H1 (cell line): ENCODE results near the gene DICER1. TPM values are rescaled to one million over a fixed set of nuclear protein-coding genes. Genes with fewer than 3 reads are reported as not detected.

Experiments
- CTCF ChIA-PET: fragments of 300-600 bp; sonication (Branson Sonifier 250); formaldehyde crosslinking; loops from one replicate; lab custom pipeline; 2021; ENCODE audit not compliant: partially characterized antibody; lab: Charles Lee
- POLR2A ChIA-PET: fragments of 300-600 bp; sonication (Branson Sonifier 250); formaldehyde crosslinking; loops from one replicate; lab custom pipeline; 2021; ENCODE audit warnings: inconsistent platforms; ENCODE audit not compliant: partially characterized antibody; lab: Charles Lee
- DNase-seq, 2 experiments: peaks; one replicate each; pipeline versions ENCODE4 v3.0.0 to v3.0.0-alpha.2; 2010 to 2022; ENCODE audit warnings: low spot score in 2 of 2, low read depth in 1 of 2, mixed read lengths in 1 of 2
- FAIRE-seq: peaks from 2 replicates; lab custom pipeline; 2011; peaks lifted over from hg19 to GRCh38; lab: Jason Lieb, UNC
- H2AFZ ChIP-seq: 2 replicates; pipeline ENCODE4 v1.8.1; 2012; ENCODE audit warnings: low read length, inconsistent platforms
- H2AK5ac ChIP-seq: 2 replicates; pipeline ENCODE4 v1.6.1; 2013; ENCODE audit warnings: low read depth, low read length
- H2BK120ac ChIP-seq: replicated peaks from 2 replicates; pipeline ENCODE3; 2013; ENCODE audit warnings: low read depth, low read length, inconsistent platforms
- H2BK12ac ChIP-seq: 2 replicates; pipeline ENCODE4 v1.6.1; 2013; ENCODE audit warnings: low read depth, low read length
- H2BK15ac ChIP-seq: 2 replicates; pipeline ENCODE4 v1.6.1; 2013; ENCODE audit warnings: low read length
- H2BK20ac ChIP-seq: 2 replicates; pipeline ENCODE4 v1.6.1; 2013; ENCODE audit warnings: low read length
- H2BK5ac ChIP-seq: 2 replicates; pipeline ENCODE4 v1.6.1; 2013; ENCODE audit warnings: low read depth, low read length
- H3K14ac ChIP-seq: 2 replicates; pipeline ENCODE4 v1.6.1; 2013; ENCODE audit warnings: inconsistent platforms; ENCODE audit not compliant: insufficient read length
- H3K18ac ChIP-seq: 2 replicates; pipeline ENCODE4 v1.6.1; 2013; ENCODE audit warnings: low read length; ENCODE audit errors: extremely low read depth
- H3K23ac ChIP-seq: 2 replicates; pipeline ENCODE4 v1.6.1; 2013; ENCODE audit warnings: inconsistent platforms; ENCODE audit not compliant: insufficient read length
- H3K23me2 ChIP-seq: 2 replicates; pipeline ENCODE4 v1.6.1; 2013; ENCODE audit warnings: low read depth, low read length
- H3K27ac ChIP-seq: 2 replicates; pipeline ENCODE4 v1.6.1; 2011; ENCODE audit warnings: low read depth, low read length, inconsistent platforms
- H3K27me3 ChIP-seq, 4 experiments: replicated peaks in 1 of 4; 1 replicate in 1 of 4; 2 replicates in 3 of 4; pipeline versions ENCODE4 v1.6.1 to v1.8.1; 2011 to 2013; ENCODE audit warnings: low read length in 3 of 4, mild to moderate bottlenecking in 3 of 4, inconsistent platforms in 2 of 4, mixed read lengths in 2 of 4, moderate library complexity in 1 of 4; ENCODE audit not compliant: control insufficient read depth in 3 of 4, insufficient read depth in 3 of 4; ENCODE audit errors: extremely low read depth in 1 of 4
- H3K36me3 ChIP-seq, 4 experiments: 2 replicates each; pipeline versions ENCODE4 v1.6.1 to v1.8.1; 2011 to 2013; ENCODE audit warnings: mild to moderate bottlenecking in 4 of 4, low read length in 3 of 4, moderate library complexity in 2 of 4, control low read depth in 1 of 4, inconsistent platforms in 1 of 4; ENCODE audit not compliant: insufficient read depth in 4 of 4, control insufficient read depth in 2 of 4
- H3K4ac ChIP-seq: replicated peaks from 2 replicates; pipeline ENCODE3; 2013; ENCODE audit warnings: low read length, low read depth, mixed read lengths, inconsistent platforms; ENCODE audit not compliant: insufficient read length
- H3K4me1 ChIP-seq, 4 experiments: replicated peaks in 1 of 4; 1 replicate in 1 of 4; 2 replicates in 3 of 4; pipeline versions ENCODE4 v1.6.1 to v1.8.1; 2011 to 2013; ENCODE audit warnings: low read length in 3 of 4, inconsistent platforms in 2 of 4, mixed read lengths in 1 of 4; ENCODE audit not compliant: insufficient read depth in 4 of 4, control insufficient read depth in 3 of 4
- H3K4me2 ChIP-seq, 2 experiments: 2 replicates each; pipeline versions ENCODE4 v1.6.1 to v1.8.1; 2011 to 2013; ENCODE audit warnings: low read depth in 2 of 2, low read length in 2 of 2, control low read depth in 1 of 2, inconsistent platforms in 1 of 2, mild to moderate bottlenecking in 1 of 2; ENCODE audit not compliant: insufficient read depth in 1 of 2
- H3K4me3 ChIP-seq, 4 experiments: fragments of 200-600, 300-600 bp in 1 of 4; sonication (generic), shearing (Covaris generic), sonication (Bioruptor Twin) in 1 of 4; 2 replicates each; pipeline versions ENCODE4 v1.5.1 to v1.8.1; 2011 to 2016; ENCODE audit warnings: low read length in 4 of 4, low read depth in 3 of 4, control low read depth in 2 of 4, inconsistent platforms in 2 of 4, mild to moderate bottlenecking in 2 of 4, mixed read lengths in 1 of 4, moderate library complexity in 1 of 4; ENCODE audit not compliant: insufficient read depth in 2 of 4; ENCODE audit errors: extremely low read depth in 1 of 4
- H3K56ac ChIP-seq: replicated peaks from 2 replicates; pipeline ENCODE3; 2013; ENCODE audit warnings: low read depth, mild to moderate bottlenecking, mixed read lengths, low read length, inconsistent platforms; ENCODE audit not compliant: insufficient read length
- H3K79me1 ChIP-seq: 2 replicates; pipeline ENCODE4 v1.6.1; 2013; ENCODE audit warnings: low read depth, low read length, control low read depth
- H3K79me2 ChIP-seq, 2 experiments: 2 replicates each; pipeline versions ENCODE4 v1.6.1 to v1.8.1; 2012 to 2013; ENCODE audit warnings: low read length in 2 of 2, mild to moderate bottlenecking in 2 of 2, inconsistent platforms in 1 of 2; ENCODE audit not compliant: insufficient read depth in 2 of 2, control insufficient read depth in 1 of 2
- H3K9ac ChIP-seq, 4 experiments: replicated peaks in 1 of 4; 1 replicate in 1 of 4; 2 replicates in 3 of 4; pipeline versions ENCODE4 v1.6.1 to v1.8.1; 2011 to 2013; ENCODE audit warnings: low read depth in 3 of 4, low read length in 3 of 4, control low read depth in 2 of 4, mild to moderate bottlenecking in 2 of 4, moderate library complexity in 2 of 4, inconsistent platforms in 1 of 4; ENCODE audit errors: extremely low read depth in 1 of 4
- H3K9me3 ChIP-seq, 2 experiments: 2 replicates each; pipeline versions ENCODE4 v1.6.1 to v1.8.1; 2012 to 2013; ENCODE audit warnings: mild to moderate bottlenecking in 2 of 2, moderate library complexity in 2 of 2, control low read depth in 1 of 2, inconsistent platforms in 1 of 2, low read depth in 1 of 2, low read length in 1 of 2, mixed read lengths in 1 of 2; ENCODE audit not compliant: insufficient read depth in 2 of 2
- H4K20me1 ChIP-seq, 2 experiments: replicated peaks in 1 of 2; 2 replicates each; pipeline versions ENCODE3 to v1.8.1; 2011 to 2013; ENCODE audit warnings: inconsistent platforms in 2 of 2, low read length in 2 of 2, mild to moderate bottlenecking in 1 of 2; ENCODE audit not compliant: insufficient read depth in 2 of 2, control insufficient read depth in 1 of 2
- H4K5ac ChIP-seq: 2 replicates; pipeline ENCODE4 v1.6.1; 2013; ENCODE audit warnings: low read length, low read depth, mixed read lengths, inconsistent platforms; ENCODE audit not compliant: insufficient read length
- H4K8ac ChIP-seq: 2 replicates; pipeline ENCODE4 v1.8.0; 2013; ENCODE audit warnings: mild to moderate bottlenecking, moderate library complexity, low read length, inconsistent platforms; ENCODE audit not compliant: insufficient read depth; ENCODE audit errors: extremely low read depth
- H4K91ac ChIP-seq: replicated peaks from 2 replicates; pipeline ENCODE3; 2013; ENCODE audit warnings: low read length, mixed read lengths, inconsistent platforms; ENCODE audit not compliant: insufficient read length
- ATF2 ChIP-seq: IDR thresholded peaks from 2 replicates; pipeline ENCODE4 v1.6.1; 2012; ENCODE audit warnings: low read length, inconsistent platforms
- CBX5 ChIP-seq: fragments of 300-800, 300-1000 bp; sonication (generic); IDR thresholded peaks from 2 replicates; pipeline ENCODE4 v1.7.1; 2016; ENCODE audit warnings: antibody characterized with exemption, low read length, low read depth
- CHD2 ChIP-seq: IDR thresholded peaks from 2 replicates; pipeline ENCODE4 v1.6.1; 2012; ENCODE audit warnings: low read length, improper control_type of control experiment
- EP300 ChIP-seq, 2 experiments: IDR thresholded peaks; 1 replicate in 1 of 2; 2 replicates in 1 of 2; pipeline ENCODE4 v1.6.1; 2011 to 2012; ENCODE audit warnings: low read depth in 2 of 2, low read length in 2 of 2, mild to moderate bottlenecking in 2 of 2, borderline replicate concordance in 1 of 2, inconsistent platforms in 1 of 2, moderate library complexity in 1 of 2
- FOSL1 ChIP-seq: IDR thresholded peaks from 2 replicates; pipeline ENCODE4 v1.6.1; 2011; ENCODE audit warnings: mild to moderate bottlenecking, low read depth, low read length, moderate library complexity; ENCODE audit not compliant: insufficient read depth
- NRF1 ChIP-seq: IDR thresholded peaks from 2 replicates; pipeline ENCODE4 v1.6.1; 2011; ENCODE audit warnings: mild to moderate bottlenecking, low read depth, low read length, improper control_type of control experiment
- SIX5 ChIP-seq: IDR thresholded peaks from 2 replicates; pipeline ENCODE4 v1.6.1; 2011; ENCODE audit warnings: mild to moderate bottlenecking, low read depth, low read length
- TAF7 ChIP-seq: optimal IDR thresholded peaks from 2 replicates; pipeline ENCODE3; 2011; ENCODE audit warnings: low read depth, mild to moderate bottlenecking, inconsistent platforms, low read length, moderate library complexity, borderline replicate concordance
- TBP ChIP-seq: IDR thresholded peaks from 2 replicates; pipeline ENCODE4 v1.6.1; 2011; ENCODE audit warnings: low read depth, low read length, improper control_type of control experiment
- USF2 ChIP-seq: IDR thresholded peaks from 2 replicates; pipeline ENCODE4 v1.6.1; 2011; ENCODE audit warnings: low read length, improper control_type of control experiment
- whole genome bisulfite sequencing, 2 experiments: shearing (Covaris generic) in 1 of 2; methylation state at CpG; one replicate each; pipeline versions ENCODE4 v1.1.6 to v1.1.7; 2013 to 2015; ENCODE audit warnings: low lambda C conversion rate in 2 of 2, mixed read lengths in 2 of 2, inconsistent platforms in 1 of 2, low coverage in 1 of 2, missing lambda C conversion rate in 1 of 2; ENCODE audit not compliant: insufficient replicate concordance in 2 of 2, insufficient coverage in 1 of 2, insufficient read length in 1 of 2; ENCODE audit errors: extremely low coverage in 1 of 2, missing lambda C conversion rate in 1 of 2; 5-methylcytosine and 5-hydroxymethylcytosine counted together
- polyA plus RNA-seq, 7 experiments: library from polyadenylated mRNA; depleted of rRNA in 3 of 7; stranded (reverse) in 5 of 7; unstranded in 2 of 7; fragments of >200 nt in 5 of 7; fragments of 200-250 nt in 2 of 7; gene quantifications; 1 replicate in 5 of 7; 2 replicates in 1 of 7; 4 replicates in 1 of 7; pipeline versions ENCODE4 v1.2.1 to v1.2.3, GENCODE V29; 2011 to 2013; ENCODE audit warnings: missing spikeins in 2 of 7, mixed read lengths in 2 of 7
- total RNA-seq: library from RNA; stranded (reverse); fragmentation: NEBNext Ultra II Directional; extraction: Animal tissue kit (Norgen Biotek cat#: 25700); gene quantifications from 2 replicates; pipeline ENCODE4 v1.2.1, GENCODE V29; 2021

The DICER1 gene
- total and polyA plus RNA-seq, 2 of the 8 experiments (the other 6 are each of a cell fraction or from before 2014, with no cell fraction given), result 11.9 to 61.8 TPM

- peaks cover 2 to 4% of the 10 kb centered on the region in 2 experiments for H4K20me1 ChIP-seq
- no peak overlapping the region for H2AK5ac ChIP-seq
- no peak for DNase-seq
- H3K4me2 ChIP-seq, result no peak overlapping the region
- no peak overlapping the region for H3K4ac ChIP-seq
- 94% methylated on average over 8 of the region's 8 CpGs; no CpG with 5 or more reads in 1 of the 2 experiments for WGBS, 2 experiments
- H3K36me3 ChIP-seq, result peaks cover 0 to 4% (median 0%) of the 10 kb centered on the region in 4 experiments; a peak in 1 of 8 replicates
- H3K23ac ChIP-seq, result no peak overlapping the region
- FAIRE-seq, result no peak
- no peak overlapping the region for H2BK5ac ChIP-seq
- H3K79me1 ChIP-seq, result 0 out of 2 replicates have a peak, but pooled peaks cover 2% of the 10 kb centered on the region
- H3K79me2 ChIP-seq, result peaks cover 6 to 52% of the 10 kb centered on the region in 2 experiments; a peak in 3 of 4 replicates
- H3K18ac ChIP-seq, result no peak overlapping the region
- no peak overlapping the region for H3K9ac ChIP-seq
- H2BK15ac ChIP-seq, result no peak overlapping the region
- no peak overlapping the region for H3K14ac ChIP-seq
- POLR2A ChIA-PET, result interaction anchor here (1.0 kb wide), 1 partner anchor 23 kb away, joined by 3 read pairs; the partner anchor contains the start of gene DICER1
- no peaks in the 10 kb centered on the region; the same call in 1 of the 2 replicates for H3K23me2 ChIP-seq
- CTCF ChIA-PET, result no interaction called here
- no peak overlapping the region for H4K8ac ChIP-seq
- H4K5ac ChIP-seq, result no peak overlapping the region
- H2BK12ac ChIP-seq, result no peak overlapping the region
- no peak overlapping the region for H2AFZ ChIP-seq
- H2BK20ac ChIP-seq, result no peak overlapping the region
- no peaks in the 10 kb centered on the region for H3K9me3 ChIP-seq
- H3K4me1 ChIP-seq, result peaks cover 2 to 9% (median 3%) of the 10 kb centered on the region in 4 experiments; a peak in 3 of 7 replicates
- no peak overlapping the region for H3K4me3 ChIP-seq
- H2BK120ac ChIP-seq, result no peak overlapping the region
- H3K27me3 ChIP-seq, result no peaks in the 10 kb centered on the region
- no peak overlapping the region for H4K91ac ChIP-seq
- no peak overlapping the region for H3K27ac ChIP-seq
- no peak overlapping the region for H3K56ac ChIP-seq
- TF ChIP-seq FOSL1, result no peak
- TF ChIP-seq USF2, result no peak
- no peak for TF ChIP-seq ATF2
- TF ChIP-seq TBP, result no peak
- no peak for TF ChIP-seq TAF7
- no peak for TF ChIP-seq SIX5
- TF ChIP-seq NRF1, result no peak
- no peak for TF ChIP-seq CHD2
- no peak for TF ChIP-seq CBX5
- TF ChIP-seq EP300 (IDR thresholded peaks at IDR 0.05; ENCODE audit: borderline replicate concordance in 1 of 2, low read depth in 2 of 2, low read length in 2 of 2), result no peak
These were observed 22.9 kb downstream of the DICER1 start for GRCh38 chr14:95134304-95134933.
